ENCODE data around the gene CLMN.

- TF ChIP-seq CTCF (conservative IDR thresholded peaks at IDR 0.05; ENCODE audit: low read depth, low read length) (no peak), EZH2 (IDR thresholded peaks at IDR 0.05; ENCODE audit: borderline replicate concordance, low read depth, low read length, poor library complexity, severe bottlenecking) (no peak)
Observed at GRCh38 chr14:95344536-95344935, 24.8 kb upstream of the CLMN start.
